Measurements from ENCODE around the gene B4GALT6. TPM values are rescaled to one million over a fixed set of nuclear protein-coding genes. Genes with fewer than 3 reads are reported as not detected.

B4GALT6 gene
- total and polyA plus RNA-seq, 9 of the 15 experiments (the other 6 are each of a cell fraction or from before 2014, with no cell fraction given): 0.03 to 0.27 (median 0.08) TPM

DNA sequence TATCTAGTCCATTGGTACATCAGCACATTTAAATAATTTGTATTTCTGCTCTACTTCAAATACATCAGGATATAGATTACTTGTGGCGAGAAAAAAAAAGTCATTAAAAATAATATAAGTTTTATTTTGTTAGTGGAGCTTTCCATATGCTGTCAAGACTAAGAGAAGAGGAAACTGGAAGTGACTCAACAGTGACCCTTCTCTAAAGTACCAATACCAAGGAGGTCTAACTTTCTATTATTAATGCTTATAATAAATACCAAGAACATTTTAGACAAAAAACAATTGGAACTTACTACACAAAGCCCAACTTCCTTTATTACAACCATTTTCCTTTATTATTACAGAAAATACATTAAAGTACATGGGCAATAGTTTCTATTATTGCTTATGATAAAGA lies 52.9 kb downstream of the B4GALT6 start:
- CTCF ChIA-PET (ENCODE audit: low intra/inter-chr PET ratio): interaction anchor here (1.0 kb wide), 1 partner anchor 921 kb away, joined by 3 read pairs; no protein-coding TSS in a partner anchor
- FAIRE-seq: no peak
- TF ChIP-seq ZC3H8 (IDR thresholded peaks at IDR 0.05) (no peak), JUND (IDR thresholded peaks at IDR 0.05; ENCODE audit: borderline replicate concordance, low read depth, low read length) (no peak), JUND (tag; IDR thresholded peaks at IDR 0.05; ENCODE audit: borderline replicate concordance, low read depth, low read length) (no peak), U2AF1 (optimal IDR thresholded peaks at IDR 0.05; ENCODE audit: low read depth, low read length) (no peak), ZFP1 (CRISPR knock-in tag; IDR thresholded peaks at IDR 0.05) (no peak), ZNF146 (CRISPR knock-in tag; IDR thresholded peaks at IDR 0.05; ENCODE audit: unreplicated experiment) (no peak), HDGF (IDR thresholded peaks at IDR 0.05) (no peak), ZNF77 (CRISPR knock-in tag; IDR thresholded peaks at IDR 0.05) (no peak), ZBTB8A (IDR thresholded peaks at IDR 0.05; ENCODE audit: partially characterized antibody) (no peak), FOXK2 (conservative IDR thresholded peaks at IDR 0.05 in 1 of 2, IDR thresholded peaks at IDR 0.05 in 1 of 2; ENCODE audit: low read depth in 2 of 2) (no peak), SMC3 (conservative IDR thresholded peaks at IDR 0.05; ENCODE audit: insufficient read depth, low read depth, low read length) (no peak), XRCC5 (IDR thresholded peaks at IDR 0.05; ENCODE audit: low read depth, low read length) (no peak), GTF2A2 (tag; IDR thresholded peaks at IDR 0.05) (no peak), HDAC2 (IDR thresholded peaks at IDR 0.05) (no peak)
- TF ChIP-seq, protein P1, sequence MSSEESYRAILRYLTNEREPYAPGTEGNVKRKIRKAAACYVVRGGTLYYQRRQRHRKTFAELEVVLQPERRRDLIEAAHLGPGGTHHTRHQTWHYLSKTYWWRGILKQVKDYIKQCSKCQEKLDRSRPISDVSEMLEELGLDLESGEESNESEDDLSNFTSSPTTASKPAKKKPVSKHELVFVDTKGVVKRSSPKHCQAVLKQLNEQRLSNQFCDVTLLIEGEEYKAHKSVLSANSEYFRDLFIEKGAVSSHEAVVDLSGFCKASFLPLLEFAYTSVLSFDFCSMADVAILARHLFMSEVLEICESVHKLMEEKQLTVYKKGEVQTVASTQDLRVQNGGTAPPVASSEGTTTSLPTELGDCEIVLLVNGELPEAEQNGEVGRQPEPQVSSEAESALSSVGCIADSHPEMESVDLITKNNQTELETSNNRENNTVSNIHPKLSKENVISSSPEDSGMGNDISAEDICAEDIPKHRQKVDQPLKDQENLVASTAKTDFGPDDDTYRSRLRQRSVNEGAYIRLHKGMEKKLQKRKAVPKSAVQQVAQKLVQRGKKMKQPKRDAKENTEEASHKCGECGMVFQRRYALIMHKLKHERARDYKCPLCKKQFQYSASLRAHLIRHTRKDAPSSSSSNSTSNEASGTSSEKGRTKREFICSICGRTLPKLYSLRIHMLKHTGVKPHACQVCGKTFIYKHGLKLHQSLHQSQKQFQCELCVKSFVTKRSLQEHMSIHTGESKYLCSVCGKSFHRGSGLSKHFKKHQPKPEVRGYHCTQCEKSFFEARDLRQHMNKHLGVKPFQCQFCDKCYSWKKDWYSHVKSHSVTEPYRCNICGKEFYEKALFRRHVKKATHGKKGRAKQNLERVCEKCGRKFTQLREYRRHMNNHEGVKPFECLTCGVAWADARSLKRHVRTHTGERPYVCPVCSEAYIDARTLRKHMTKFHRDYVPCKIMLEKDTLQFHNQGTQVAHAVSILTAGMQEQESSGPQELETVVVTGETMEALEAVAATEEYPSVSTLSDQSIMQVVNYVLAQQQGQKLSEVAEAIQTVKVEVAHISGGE (CRISPR knock-in tag; IDR thresholded peaks at IDR 0.05): no peak
- TF ChIP-seq, protein P2, sequence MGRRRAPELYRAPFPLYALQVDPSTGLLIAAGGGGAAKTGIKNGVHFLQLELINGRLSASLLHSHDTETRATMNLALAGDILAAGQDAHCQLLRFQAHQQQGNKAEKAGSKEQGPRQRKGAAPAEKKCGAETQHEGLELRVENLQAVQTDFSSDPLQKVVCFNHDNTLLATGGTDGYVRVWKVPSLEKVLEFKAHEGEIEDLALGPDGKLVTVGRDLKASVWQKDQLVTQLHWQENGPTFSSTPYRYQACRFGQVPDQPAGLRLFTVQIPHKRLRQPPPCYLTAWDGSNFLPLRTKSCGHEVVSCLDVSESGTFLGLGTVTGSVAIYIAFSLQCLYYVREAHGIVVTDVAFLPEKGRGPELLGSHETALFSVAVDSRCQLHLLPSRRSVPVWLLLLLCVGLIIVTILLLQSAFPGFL (CRISPR knock-in tag; IDR thresholded peaks at IDR 0.05): no peak
- TF ChIP-seq, protein P3, sequence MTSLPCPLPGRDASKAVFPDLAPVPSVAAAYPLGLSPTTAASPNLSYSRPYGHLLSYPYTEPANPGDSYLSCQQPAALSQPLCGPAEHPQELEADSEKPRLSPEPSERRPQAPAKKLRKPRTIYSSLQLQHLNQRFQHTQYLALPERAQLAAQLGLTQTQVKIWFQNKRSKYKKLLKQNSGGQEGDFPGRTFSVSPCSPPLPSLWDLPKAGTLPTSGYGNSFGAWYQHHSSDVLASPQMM (CRISPR knock-in tag; IDR thresholded peaks at IDR 0.05): no peak
- TF ChIP-seq, protein P4, sequence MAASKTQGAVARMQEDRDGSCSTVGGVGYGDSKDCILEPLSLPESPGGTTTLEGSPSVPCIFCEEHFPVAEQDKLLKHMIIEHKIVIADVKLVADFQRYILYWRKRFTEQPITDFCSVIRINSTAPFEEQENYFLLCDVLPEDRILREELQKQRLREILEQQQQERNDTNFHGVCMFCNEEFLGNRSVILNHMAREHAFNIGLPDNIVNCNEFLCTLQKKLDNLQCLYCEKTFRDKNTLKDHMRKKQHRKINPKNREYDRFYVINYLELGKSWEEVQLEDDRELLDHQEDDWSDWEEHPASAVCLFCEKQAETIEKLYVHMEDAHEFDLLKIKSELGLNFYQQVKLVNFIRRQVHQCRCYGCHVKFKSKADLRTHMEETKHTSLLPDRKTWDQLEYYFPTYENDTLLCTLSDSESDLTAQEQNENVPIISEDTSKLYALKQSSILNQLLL (CRISPR knock-in tag; IDR thresholded peaks at IDR 0.05; ENCODE audit: borderline replicate concordance): no peak

More for the DNA sequence above, 52.9 kb downstream of the B4GALT6 start:
- Histone ChIP-seq H4K20me1 (replicated peaks; ENCODE audit: control insufficient read depth, insufficient read depth, low read length) (no peaks in the 10 kb centered on the region), H3K9me1 (ENCODE audit: control insufficient read depth, insufficient read depth, low read length) (no peaks in the 10 kb centered on the region), H3K27me3 (ENCODE audit: control insufficient read depth in 2 of 2, insufficient read depth in 2 of 2, low read length in 2 of 2) (peaks cover 0 to 6% of the 10 kb centered on the region in 2 experiments; a peak in 1 of 5 replicates), H3K9ac (ENCODE audit: insufficient read depth in 1 of 2, low read depth in 2 of 2, low read length in 2 of 2) (no peak overlapping the region), H3K27ac (ENCODE audit: extremely low read depth, low read depth, low read length) (no peak overlapping the region), H3K79me2 (ENCODE audit: control insufficient read depth, insufficient read depth, low read length) (no peaks in the 10 kb centered on the region), H3K9me3 (replicated peaks; ENCODE audit: control insufficient read depth, insufficient read depth, low read depth, low read length) (no peaks in the 10 kb centered on the region), H3K4me3 (no peak overlapping the region), H3K36me3 (ENCODE audit: control insufficient read depth, insufficient read depth, low read length) (no peaks in the 10 kb centered on the region), H3K4me2 (ENCODE audit: insufficient read depth, low read length) (no peak overlapping the region), H3K4me1 (replicated peaks in 1 of 2; ENCODE audit: control insufficient read depth in 2 of 2, insufficient read depth in 2 of 2, low read length in 2 of 2) (no peaks in the 10 kb centered on the region; a peak in 2 of 5 replicates), H2AFZ (ENCODE audit: low read depth, low read length) (no peak overlapping the region)
- WGBS (ENCODE audit: insufficient coverage, low coverage, missing lambda C conversion rate): 25% methylated on average over 1 of the region's 1 CpG
- in situ Hi-C loops (cut with MboI): no loop called here
- intact Hi-C loops (cut with micrococcal nuclease): loop anchor here (10.0 kb wide), 1 partner anchor 193 kb away; no protein-coding TSS in a partner anchor
- BruUV-seq (replicated peaks): no TSS peak
- no peak for DNase-seq (ENCODE audit: extremely low read depth in 1 of 4, low spot score in 3 of 4)
- POLR2A ChIA-PET: no interaction called here
- no peak for ATAC-seq
